Calu3 (cell line): Measurements from ENCODE around the gene HSD17B2. TPM values are rescaled to one million over a fixed set of nuclear protein-coding genes. Genes with fewer than 3 reads are reported as not detected.

Source experiments
- BruUV-seq: library from RNA; stranded (reverse); fragments of 400-500 nt; replicated peaks from 2 replicates; lab custom pipeline; 2021; lab: Mats Ljungman, UMichigan
- CTCF ChIA-PET: fragments of 300-600 bp; sonication (Branson Sonifier 250); formaldehyde crosslinking; loops from one replicate; lab custom pipeline; 2022; ENCODE audit warnings: antibody characterized with exemption; lab: Charles Lee
- DNase-seq: peaks from one replicate; pipeline ENCODE4 v3.0.0; 2022
- H3K27ac Mint-ChIP-seq: one replicate; pipeline ENCODE4 v1.8.0; 2022; ENCODE audit warnings: mixed read lengths; ENCODE audit not compliant: unreplicated experiment
- H3K27me3 Mint-ChIP-seq: one replicate; pipeline ENCODE4 v1.8.0; 2022; ENCODE audit warnings: mixed read lengths; ENCODE audit not compliant: unreplicated experiment
- H3K36me3 Mint-ChIP-seq: one replicate; pipeline ENCODE4 v1.8.0; 2022; ENCODE audit warnings: mild to moderate bottlenecking, moderate library complexity, mixed read lengths; ENCODE audit not compliant: insufficient read depth, unreplicated experiment
- H3K4me1 Mint-ChIP-seq: one replicate; pipeline ENCODE4 v1.8.0; 2022; ENCODE audit warnings: mild to moderate bottlenecking, low read depth, mixed read lengths; ENCODE audit not compliant: unreplicated experiment
- H3K4me3 Mint-ChIP-seq: one replicate; pipeline ENCODE4 v1.8.0; 2022; ENCODE audit warnings: mild to moderate bottlenecking, low read depth, moderate library complexity, mixed read lengths; ENCODE audit not compliant: unreplicated experiment
- H3K9me3 Mint-ChIP-seq: one replicate; pipeline ENCODE4 v1.8.0; 2022; ENCODE audit warnings: low read depth, mixed read lengths; ENCODE audit not compliant: unreplicated experiment
- CTCF ChIP-seq: fragments of 200-600 bp; IDR thresholded peaks from one replicate; pipeline ENCODE4 v1.8.0; 2022; ENCODE audit warnings: antibody characterized with exemption; ENCODE audit not compliant: unreplicated experiment
- intact Hi-C: fragments of 100-400 bp; cut with micrococcal nuclease; formaldehyde crosslinking; loops from one replicate; pipeline ENCODE4 v1.10.0; 2022; ENCODE audit not compliant: unreplicated experiment
- total RNA-seq: library from RNA; stranded (reverse); gene quantifications from 2 replicates; pipeline ENCODE4 v1.2.3, GENCODE V29; 2022

The HSD17B2 gene
- total RNA-seq, 1 experiment from 2014 or later = 16.2 TPM

GRCh38 chr16:81994485-81994884 is 40.6 kb upstream of the HSD17B2 start:
- peaks cover 25% of the 10 kb centered on the region for H3K36me3 Mint-ChIP-seq
- no peaks in the 10 kb centered on the region for H3K27me3 Mint-ChIP-seq
- H3K4me3 Mint-ChIP-seq = no peak overlapping the region
- CTCF ChIA-PET = interaction anchor here (1.2 kb wide), 1 partner anchor 175 kb away, joined by 3 read pairs; the partner anchor contains the start of gene MPHOSPH6
- TF ChIP-seq CTCF = no peak
- no peaks in the 10 kb centered on the region for H3K9me3 Mint-ChIP-seq
- H3K4me1 Mint-ChIP-seq = peaks cover 35% of the 10 kb centered on the region
- no TSS peak for BruUV-seq
- DNase-seq = no peak
- intact Hi-C loops = no loop called here
- H3K27ac Mint-ChIP-seq = peak overlapping the region; percentile 60

- intact Hi-C loops = loop anchor here (2.0 to 5.0 kb wide), 3 partner anchors 37 to 57 kb away; no protein-coding TSS in a partner anchor
- no peaks in the 10 kb centered on the region for H3K9me3 Mint-ChIP-seq
- no peak overlapping the region for H3K4me3 Mint-ChIP-seq
- no peak for DNase-seq
- H3K27ac Mint-ChIP-seq = peak overlapping the region; percentile 58
- TF ChIP-seq CTCF = no peak
- H3K36me3 Mint-ChIP-seq = peaks cover 25% of the 10 kb centered on the region
- CTCF ChIA-PET = interaction anchor here (0.5 to 1.2 kb wide), 2 partner anchors 19 to 174 kb away, joined by 3 to 4 read pairs; partner anchors contain the start of gene MPHOSPH6
- peaks cover 35% of the 10 kb centered on the region for H3K4me1 Mint-ChIP-seq
- H3K27me3 Mint-ChIP-seq = no peaks in the 10 kb centered on the region
- BruUV-seq = no TSS peak
Measured at GRCh38 chr16:81995651-81996050, 39.4 kb upstream of the HSD17B2 start.

GRCh38 chr16:81996664-81997509 is 38.2 kb upstream of the HSD17B2 start:
- CTCF ChIA-PET = interaction anchor here (0.7 to 2.0 kb wide), 18 partner anchors 14 to 233 kb away, joined by 3 to 18 read pairs (median 5); partner anchors contain the start of genes HSD17B2, MPHOSPH6 and SDR42E1
- peaks cover 25% of the 10 kb centered on the region for H3K36me3 Mint-ChIP-seq
- peak; percentile 49 for DNase-seq

More at GRCh38 chr16:81996664-81997509, 38.2 kb upstream of the HSD17B2 start:
- peaks cover 35% of the 10 kb centered on the region for H3K4me1 Mint-ChIP-seq
- H3K4me3 Mint-ChIP-seq = peak overlapping the region; percentile 1
- peak; percentile 72 for TF ChIP-seq CTCF
- H3K9me3 Mint-ChIP-seq = no peaks in the 10 kb centered on the region
- no peaks in the 10 kb centered on the region for H3K27me3 Mint-ChIP-seq
- no TSS peak for BruUV-seq
- H3K27ac Mint-ChIP-seq = peak overlapping the region; percentile 58
- intact Hi-C loops = loop anchor here (1.0 to 5.0 kb wide), 4 partner anchors 35 to 107 kb away; no protein-coding TSS in a partner anchor
